SK-N-SH (cell line): ENCODE results near the gene CES3. TPM values are rescaled to one million over a fixed set of nuclear protein-coding genes. Genes with fewer than 3 reads are reported as not detected.
"Not testable (repeated sequence)": the region's sequence is repeated elsewhere in the genome, so short reads cannot be mapped to it uniquely, and the experiment has no call there.

ENCODE experiments used
- CTCF ChIA-PET: fragments of 300-600, 350-600 bp; formaldehyde crosslinking; extraction: SDS; loops from one replicate; lab custom pipeline; 2021; lab: Yijun Ruan, JAX
- POLR2A ChIA-PET: fragments of 350-600 bp; sonication (Branson Sonifier 250); formaldehyde crosslinking; extraction: SDS; loops from one replicate; lab custom pipeline; 2020; ENCODE audit warnings: antibody characterized with exemption, inconsistent platforms; lab: Yijun Ruan, JAX
- DNase-seq: peaks from one replicate; pipeline ENCODE4 v3.0.0; 2012
- H2AFZ ChIP-seq: fragments of 200-600 bp; sonication (generic); 2 replicates; pipeline ENCODE4 v1.8.1; 2016; ENCODE audit warnings: antibody characterized with exemption, mild to moderate bottlenecking, low read depth
- H3F3A ChIP-seq: fragments of 200-600 bp; sonication (generic); replicated peaks from 2 replicates; pipeline ENCODE3; 2016; ENCODE audit warnings: antibody characterized with exemption, mild to moderate bottlenecking; ENCODE audit not compliant: insufficient read depth
- H3K27ac ChIP-seq, 2 experiments: fragments of 200-500 bp in 1 of 2; fragments of 200-600 bp in 1 of 2; sonication (Bioruptor generic) in 1 of 2; sonication (generic), shearing (Covaris generic) in 1 of 2; 2 replicates each; pipeline versions ENCODE4 v1.5.1 to v1.6.1; 2014 to 2016; ENCODE audit warnings: low read depth in 2 of 2, inconsistent platforms in 1 of 2, low read length in 1 of 2, mild to moderate bottlenecking in 1 of 2, mixed read lengths in 1 of 2
- H3K27me3 ChIP-seq: fragments of 200-600 bp; sonication (generic), shearing (Covaris generic); 2 replicates; pipeline ENCODE4 v1.6.1; 2016; ENCODE audit warnings: mixed run types; ENCODE audit not compliant: insufficient read depth
- H3K36me3 ChIP-seq, 2 experiments: fragments of 200-500 bp in 1 of 2; fragments of 200-600 bp in 1 of 2; sonication (Bioruptor generic) in 1 of 2; sonication (generic) in 1 of 2; replicated peaks in 1 of 2; 2 replicates each; pipeline versions ENCODE3 to v1.5.1; 2014 to 2016; ENCODE audit warnings: low read length in 1 of 2, mild to moderate bottlenecking in 1 of 2; ENCODE audit not compliant: insufficient read depth in 2 of 2, control insufficient read depth in 1 of 2
- H3K4me1 ChIP-seq, 2 experiments: fragments of 200-500 bp in 1 of 2; fragments of 200-600 bp in 1 of 2; sonication (Bioruptor generic) in 1 of 2; sonication (generic), shearing (Covaris generic) in 1 of 2; 2 replicates each; pipeline versions ENCODE4 v1.5.1 to v1.6.1; 2014 to 2016; ENCODE audit warnings: low read depth in 1 of 2, low read length in 1 of 2, mixed run types in 1 of 2; ENCODE audit not compliant: insufficient read depth in 2 of 2, control insufficient read depth in 1 of 2
- H3K4me2 ChIP-seq: fragments of 200-600 bp; sonication (generic), shearing (Covaris generic); 2 replicates; pipeline ENCODE4 v1.6.1; 2017; ENCODE audit warnings: mixed run types
- H3K4me3 ChIP-seq, 2 experiments: fragments of 200-500 bp in 1 of 2; fragments of 200-600 bp in 1 of 2; sonication (Bioruptor generic) in 1 of 2; sonication (generic), shearing (Covaris generic) in 1 of 2; 2 replicates each; pipeline versions ENCODE4 v1.5.1 to v1.8.1; 2014 to 2016; ENCODE audit warnings: low read depth in 2 of 2, inconsistent platforms in 1 of 2, low read length in 1 of 2, mild to moderate bottlenecking in 1 of 2, mixed read lengths in 1 of 2, moderate library complexity in 1 of 2
- H3K79me2 ChIP-seq: fragments of 200-600 bp; sonication (generic); 2 replicates; pipeline ENCODE4 v1.8.1; 2017; ENCODE audit warnings: mild to moderate bottlenecking; ENCODE audit not compliant: insufficient read depth
- H3K9ac ChIP-seq: fragments of 200-600 bp; sonication (generic); 2 replicates; pipeline ENCODE4 v1.6.1; 2017; ENCODE audit warnings: mixed run types
- H3K9me2 ChIP-seq: fragments of 200-600 bp; sonication (generic); 2 replicates; pipeline ENCODE4 v1.6.1; 2017; ENCODE audit warnings: mixed run types
- H3K9me3 ChIP-seq: fragments of 200-600 bp; sonication (generic); 2 replicates; pipeline ENCODE4 v1.6.1; 2017; ENCODE audit warnings: mixed run types, mild to moderate bottlenecking, moderate library complexity
- H4K20me1 ChIP-seq: fragments of 200-600 bp; sonication (generic); 2 replicates; pipeline ENCODE4 v1.6.1; 2017; ENCODE audit warnings: mild to moderate bottlenecking, mixed run types; ENCODE audit not compliant: insufficient read depth
- ELF1 ChIP-seq: IDR thresholded peaks from 2 replicates; pipeline ENCODE4 v1.4.0; 2012
- EZH2phosphoT487 ChIP-seq: fragments of 200-600 bp; sonication (generic); IDR thresholded peaks from 2 replicates; pipeline ENCODE4 v1.6.1; 2017; ENCODE audit warnings: low read depth, mixed run types, mild to moderate bottlenecking, antibody characterized with exemption, moderate library complexity, borderline replicate concordance
- FOXJ3 ChIP-seq: sonication (generic); formaldehyde crosslinking; IDR thresholded peaks from 2 replicates; pipeline ENCODE4 v1.5.1; 2020; ENCODE audit warnings: mild to moderate bottlenecking, missing genetic modification reagents
- RAD21 ChIP-seq: IDR thresholded peaks from 2 replicates; pipeline ENCODE4 v1.6.1; 2012; ENCODE audit warnings: mild to moderate bottlenecking, low read length
- RCOR1 ChIP-seq: fragments of 150-350 bp; IDR thresholded peaks from 2 replicates; pipeline ENCODE4 v1.6.1; 2017; ENCODE audit warnings: antibody characterized with exemption, low read length
- REST ChIP-seq: IDR thresholded peaks from 2 replicates; pipeline ENCODE4 v1.6.1; 2012; ENCODE audit warnings: mild to moderate bottlenecking, low read depth, low read length, moderate library complexity
- SIN3A ChIP-seq: IDR thresholded peaks from 2 replicates; pipeline ENCODE4 v1.6.1; 2012; ENCODE audit warnings: low read depth, mild to moderate bottlenecking, low read length, moderate library complexity, borderline replicate concordance
- TCF12 ChIP-seq: IDR thresholded peaks from 2 replicates; pipeline ENCODE4 v1.4.0; 2012
- USF1 ChIP-seq: IDR thresholded peaks from 2 replicates; pipeline ENCODE4 v1.4.0; 2012; ENCODE audit warnings: low read depth, borderline replicate concordance
- WGBS: methylation state at CpG from one replicate; pipeline ENCODE4 v1.1.6; 2017; ENCODE audit warnings: low lambda C conversion rate; 5-methylcytosine and 5-hydroxymethylcytosine counted together
- polyA plus RNA-seq, 3 experiments: library from polyadenylated mRNA; depleted of rRNA; stranded (reverse); fragments of >200 nt; gene quantifications; 2 replicates each; pipeline ENCODE4 v1.2.3, GENCODE V29; 2012

Gene CES3
- polyA plus RNA-seq, 1 of the 3 experiments (the other 2 are of a cell fraction): 1.4 TPM

- no peak for TF ChIP-seq REST
These were observed 30.5 kb downstream of the CES3 start (continued) for GRCh38 chr16:66991545-66992077.

DNA sequence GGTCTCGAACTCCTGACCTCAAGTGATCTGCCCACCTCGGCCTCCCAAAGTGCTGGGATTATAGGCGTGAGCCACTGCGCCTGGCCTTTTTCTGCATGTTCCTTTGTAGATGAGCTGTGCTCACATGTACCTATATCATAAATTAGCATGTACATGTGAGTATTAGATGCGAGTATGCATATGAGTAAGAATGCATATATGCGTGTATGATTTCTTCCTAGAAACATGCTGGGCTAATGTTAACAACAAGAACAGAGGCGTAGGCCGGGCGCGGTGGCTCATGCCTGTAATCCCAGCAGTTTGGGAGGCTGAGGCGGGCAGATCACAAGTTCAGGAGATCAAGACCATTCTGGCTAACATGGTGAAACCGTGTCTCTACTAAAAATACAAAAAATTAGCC lies 32.5 kb downstream of the CES3 start:
- 84% methylated on average over 12 of the region's 12 CpGs for WGBS
- H3K27me3 ChIP-seq, H4K20me1 ChIP-seq, H3K27ac ChIP-seq, H3K9ac ChIP-seq, H3K9me2 ChIP-seq, H3K4me1 ChIP-seq, H3K36me3 ChIP-seq, DNase-seq, H3K9me3 ChIP-seq, H3K4me3 ChIP-seq, H2AFZ ChIP-seq, H3K79me2 ChIP-seq, H3K4me2 ChIP-seq, H3F3A ChIP-seq, POLR2A ChIA-PET: not testable (repeated sequence)
- CTCF ChIA-PET: interaction anchor here (2.6 to 3.9 kb wide), 2 partner anchors 16 to 162 kb away, joined by 9 to 20 read pairs; no protein-coding TSS in a partner anchor

DNA sequence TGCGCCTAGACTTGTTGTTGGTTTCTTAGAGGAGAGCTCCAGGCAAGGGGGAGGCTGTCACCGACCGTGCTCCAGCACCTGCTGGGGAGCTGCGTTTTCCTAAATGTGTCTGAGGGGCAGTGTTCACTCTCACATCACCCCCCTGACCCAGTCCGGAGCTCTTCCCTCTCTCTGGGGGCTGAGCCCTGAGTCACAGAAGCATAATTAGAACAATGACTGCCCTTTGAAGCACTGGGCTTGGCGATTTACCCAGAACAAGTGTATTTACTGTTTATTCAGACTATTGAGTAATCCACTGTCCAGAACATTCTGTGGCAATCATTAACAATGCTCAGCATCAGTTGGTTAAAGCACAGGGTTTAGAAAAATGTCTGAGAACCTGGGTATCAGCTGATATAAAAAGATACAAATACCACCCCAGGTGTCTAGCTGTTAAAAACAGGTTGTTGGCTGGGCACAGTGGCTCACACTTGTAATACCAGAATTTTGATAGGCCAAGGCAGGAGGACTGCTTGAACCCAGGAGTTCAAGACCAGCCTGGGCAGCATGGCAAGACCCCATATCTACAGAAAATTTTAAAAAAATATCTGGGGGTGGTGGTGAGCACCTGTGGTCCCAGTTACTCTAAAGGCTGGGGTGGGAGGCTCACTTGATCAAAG lies 35.4 kb downstream of the CES3 start:
- no peak for TF ChIP-seq RCOR1
- TF ChIP-seq RAD21: no peak
- TF ChIP-seq TCF12: no peak
- no peak for TF ChIP-seq ELF1
- no peak for TF ChIP-seq FOXJ3 (CRISPR knock-in tag)
- TF ChIP-seq USF1: no peak
- TF ChIP-seq REST: no peak
- TF ChIP-seq EZH2phosphoT487: no peak
- no peak for TF ChIP-seq SIN3A
- no peak for DNase-seq
- Histone ChIP-seq H4K20me1 (no peaks in the 10 kb centered on the region), H3K4me3 (no peak overlapping the region), H3K9me2 (no peaks in the 10 kb centered on the region), H2AFZ (no peak overlapping the region), H3K4me2 (no peak overlapping the region), H3K27me3 (no peaks in the 10 kb centered on the region), H3K79me2 (no peaks in the 10 kb centered on the region), H3K27ac (no peak overlapping the region), H3F3A (no peaks in the 10 kb centered on the region), H3K4me1 (peaks cover 0 to 11% of the 10 kb centered on the region in 2 experiments; a peak in 1 of 4 replicates), H3K9ac (no peak overlapping the region), H3K36me3 (no peaks in the 10 kb centered on the region), H3K9me3 (no peaks in the 10 kb centered on the region)
- WGBS: 61% methylated on average over 6 of the region's 6 CpGs
- CTCF ChIA-PET: interaction anchor here (0.6 to 2.3 kb wide), 4 partner anchors 17 to 188 kb away, joined by 3 to 8 read pairs (median 4); no protein-coding TSS in a partner anchor
- POLR2A ChIA-PET: interaction anchor here (0.6 kb wide), 1 partner anchor 178 kb away, joined by 3 read pairs; no protein-coding TSS in a partner anchor
